HG03439 (cell line): ENCODE data around the gene NBR1.
"Not testable (repeated sequence)": the region's sequence is repeated elsewhere in the genome, so short reads cannot be mapped to it uniquely, and the experiment has no call there.

Source experiments
- ATAC-seq: cut with Tn5 transposase; IDR thresholded peaks from one replicate; pipeline ENCODE4 v1.9.1; 2021; ENCODE audit warnings: mild to moderate bottlenecking, moderate library complexity; ENCODE audit not compliant: unreplicated experiment

The NBR1 gene

DNA sequence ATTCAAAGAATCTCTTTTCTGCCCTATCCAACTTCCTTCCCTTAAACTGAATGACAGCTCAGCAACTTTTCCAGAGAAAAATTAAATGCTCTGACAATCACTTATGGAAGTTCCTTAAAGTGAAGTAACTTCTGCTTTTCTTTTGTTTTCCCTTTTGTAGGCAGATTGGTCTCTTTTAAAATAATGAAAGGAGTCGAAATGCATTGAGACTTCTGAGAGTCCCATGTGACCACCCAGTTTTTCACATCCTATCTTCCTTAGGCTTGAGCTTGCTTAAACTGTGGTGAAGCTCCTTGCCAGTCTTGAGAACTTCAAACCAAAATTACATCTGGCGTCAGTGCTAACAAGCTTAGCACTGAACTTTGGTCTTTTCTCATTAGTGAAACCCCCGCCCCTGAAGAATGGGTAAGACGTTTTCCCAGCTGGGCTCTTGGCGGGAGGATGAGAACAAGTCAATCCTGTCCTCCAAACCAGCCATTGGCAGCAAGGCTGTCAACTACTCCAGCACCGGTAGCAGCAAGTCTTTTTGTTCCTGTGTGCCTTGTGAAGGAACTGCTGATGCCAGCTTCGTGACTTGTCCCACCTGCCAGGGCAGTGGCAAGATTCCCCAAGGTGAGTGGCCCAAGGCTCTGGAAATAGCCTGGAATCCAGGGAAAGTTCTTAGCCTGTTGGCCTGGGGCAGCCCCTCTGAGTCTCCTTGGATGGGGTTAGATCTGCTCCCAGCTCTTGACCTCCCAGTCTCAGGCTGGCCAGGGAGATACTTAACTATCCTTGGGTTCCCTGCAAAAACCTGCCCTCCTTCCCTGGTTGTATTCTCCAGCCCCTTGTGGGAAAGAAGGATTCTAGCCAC lies 41.9 kb downstream of the NBR1 start:
- ATAC-seq = no peak

- no peak for ATAC-seq
These were observed 42.5 kb downstream of the NBR1 start for GRCh38 chr17:43213545-43213944.

- ATAC-seq = no peak
These were observed 44.3 kb downstream of the NBR1 start for GRCh38 chr17:43215341-43215740.

- ATAC-seq = no peak
These were observed 45.4 kb downstream of the NBR1 start for GRCh38 chr17:43216369-43216761.

DNA sequence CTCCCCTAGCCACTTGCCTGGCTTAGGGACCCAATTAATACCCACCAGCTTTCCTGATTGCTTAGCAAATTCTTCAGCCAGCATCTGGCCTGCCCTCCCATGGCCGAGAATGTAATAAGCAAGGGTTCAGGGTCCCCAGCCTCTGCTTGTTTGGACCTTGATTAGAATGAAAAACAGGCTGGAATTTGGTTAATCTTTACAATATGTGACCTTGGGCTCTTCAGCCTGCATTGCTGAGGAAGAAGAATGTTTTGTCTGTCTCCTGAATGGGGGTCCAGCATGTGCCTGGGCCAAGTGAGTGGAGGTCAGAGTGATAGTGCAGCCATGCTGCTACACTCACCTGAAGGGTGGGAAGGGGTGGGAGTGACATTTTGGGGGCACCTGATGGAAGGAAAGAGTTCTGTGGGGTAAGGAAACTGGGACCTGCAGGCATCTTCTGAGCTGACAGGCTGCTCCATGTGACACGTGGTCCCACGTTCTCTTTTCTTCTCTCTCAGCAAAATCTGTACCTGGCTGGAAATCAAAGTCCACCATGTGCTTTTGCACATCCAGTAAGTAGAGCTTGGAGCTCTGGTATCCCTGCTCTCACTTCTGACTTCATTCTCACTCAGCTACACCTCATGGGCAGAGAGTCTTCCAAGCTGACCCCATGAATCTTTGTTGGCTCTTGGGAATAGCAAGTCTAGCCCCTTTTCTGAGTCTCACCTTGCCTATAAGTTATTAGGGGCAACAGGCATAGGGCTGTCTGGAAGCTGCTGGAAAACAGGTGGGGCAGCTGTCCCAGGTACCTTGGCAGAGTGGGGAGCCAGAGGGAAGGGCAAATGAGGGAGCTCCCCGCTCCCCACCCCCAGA lies 46.0 kb downstream of the NBR1 start:
- ATAC-seq = no peak

GRCh38 chr17:43217614-43218087 lies 46.6 kb downstream of the NBR1 start:
- ATAC-seq = no peak

- ATAC-seq = no peak
These were observed 48.0 kb downstream of the NBR1 start for GRCh38 chr17:43219001-43219400.

GRCh38 chr17:43219746-43220380 lies 48.8 kb downstream of the NBR1 start:
- ATAC-seq = no peak

DNA sequence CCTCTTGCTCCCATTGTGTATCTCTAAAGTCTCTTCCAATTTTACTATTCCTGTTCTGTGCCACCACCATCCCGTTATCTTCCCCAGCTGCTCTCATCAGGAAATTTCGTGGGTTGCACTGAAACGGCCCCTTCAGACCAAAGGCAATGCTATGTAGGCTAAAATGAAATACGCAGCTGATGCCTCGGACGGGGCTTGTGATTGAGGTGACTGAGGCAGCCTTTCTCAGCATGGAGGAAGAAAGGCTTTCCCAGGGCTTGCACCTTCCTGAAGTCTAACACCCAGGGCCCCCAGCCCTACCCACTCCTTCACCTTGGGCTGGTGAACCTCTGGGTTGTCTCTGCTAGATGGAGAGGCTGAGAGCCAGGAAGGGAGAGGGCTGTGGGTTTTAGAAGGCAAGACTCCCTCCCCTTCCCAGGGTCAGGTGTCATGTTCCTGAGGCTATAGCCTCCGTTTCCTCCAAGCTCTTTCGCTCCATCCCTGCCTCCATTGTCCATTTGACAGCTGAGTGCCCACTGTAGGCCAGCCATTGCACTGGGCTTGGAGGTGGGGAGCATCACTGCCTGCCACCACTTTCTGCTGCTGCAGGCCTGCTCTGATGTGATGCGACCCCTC lies 49.6 kb downstream of the NBR1 start:
- ATAC-seq = no peak

- no peak for ATAC-seq
These were observed 53.2 kb downstream of the NBR1 start for GRCh38 chr17:43224146-43224705.

DNA sequence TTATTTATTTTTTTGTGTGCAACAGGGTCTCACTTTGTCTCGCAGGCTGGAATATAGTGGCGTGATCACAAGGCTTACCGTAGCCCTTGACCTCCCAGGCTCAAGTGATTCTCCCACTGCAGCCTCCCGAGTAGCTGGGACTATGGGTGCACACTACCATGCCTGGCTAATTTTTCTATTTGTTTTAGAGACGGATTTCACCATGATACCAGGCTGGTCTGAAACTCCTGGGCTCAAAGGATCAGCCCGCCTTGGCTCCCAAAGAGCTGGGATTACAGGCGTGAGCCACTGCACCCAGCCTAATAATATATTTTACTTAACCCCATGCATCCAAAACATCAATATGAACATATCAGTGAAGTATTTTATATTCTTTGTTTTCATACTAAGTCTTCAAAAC lies 55.4 kb downstream of the NBR1 start:
- ATAC-seq = no peak

GRCh38 chr17:43228020-43228782 lies 57.2 kb downstream of the NBR1 start, which contains the start of gene CCDC200:
Gene CCDC200 (minus strand): TSS chr17:43228623. CDS start chr17:43228554, 69 bp downstream.
- ATAC-seq = not testable (repeated sequence)

DNA sequence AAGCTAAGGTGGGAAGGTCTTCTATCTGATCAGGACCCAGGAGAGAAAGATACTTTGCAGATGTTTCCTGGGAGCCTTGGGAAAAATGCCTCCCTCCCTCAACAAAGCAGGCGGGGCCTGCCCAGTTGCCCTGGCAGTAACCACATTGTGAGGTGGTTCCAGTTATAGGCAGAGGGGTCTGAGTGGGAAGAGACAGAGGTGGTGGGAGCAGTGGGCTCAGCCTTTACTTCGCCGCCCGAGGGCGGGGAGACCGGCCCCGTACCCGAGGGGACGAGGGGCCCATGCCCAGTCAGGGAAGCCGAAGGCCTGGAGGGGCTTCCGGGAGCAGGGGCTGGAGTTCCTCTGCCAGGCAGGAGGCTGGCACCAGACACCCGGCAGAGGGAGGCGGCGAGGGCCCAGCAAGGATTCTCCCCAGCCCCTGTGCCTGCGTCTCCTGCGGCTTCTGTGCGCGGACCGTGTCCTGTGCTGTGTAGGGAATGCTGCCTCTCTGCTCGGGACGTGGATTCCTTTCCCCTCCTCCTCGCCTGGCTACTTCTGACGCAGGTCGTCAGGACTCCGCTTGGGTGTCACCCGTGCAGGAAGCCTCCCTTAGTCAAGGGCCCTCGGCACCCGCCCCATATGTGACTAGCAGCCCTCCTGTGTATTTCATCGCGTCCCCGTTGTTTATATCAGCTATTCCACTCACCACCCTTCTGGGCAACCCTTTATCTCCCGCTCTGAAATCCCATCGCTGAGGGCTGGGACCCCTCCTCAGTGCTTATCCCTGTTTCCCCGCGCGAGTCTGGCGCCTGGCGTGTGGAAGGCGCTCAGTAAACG lies 60.4 kb downstream of the NBR1 start:
- not testable (repeated sequence) for ATAC-seq

DNA sequence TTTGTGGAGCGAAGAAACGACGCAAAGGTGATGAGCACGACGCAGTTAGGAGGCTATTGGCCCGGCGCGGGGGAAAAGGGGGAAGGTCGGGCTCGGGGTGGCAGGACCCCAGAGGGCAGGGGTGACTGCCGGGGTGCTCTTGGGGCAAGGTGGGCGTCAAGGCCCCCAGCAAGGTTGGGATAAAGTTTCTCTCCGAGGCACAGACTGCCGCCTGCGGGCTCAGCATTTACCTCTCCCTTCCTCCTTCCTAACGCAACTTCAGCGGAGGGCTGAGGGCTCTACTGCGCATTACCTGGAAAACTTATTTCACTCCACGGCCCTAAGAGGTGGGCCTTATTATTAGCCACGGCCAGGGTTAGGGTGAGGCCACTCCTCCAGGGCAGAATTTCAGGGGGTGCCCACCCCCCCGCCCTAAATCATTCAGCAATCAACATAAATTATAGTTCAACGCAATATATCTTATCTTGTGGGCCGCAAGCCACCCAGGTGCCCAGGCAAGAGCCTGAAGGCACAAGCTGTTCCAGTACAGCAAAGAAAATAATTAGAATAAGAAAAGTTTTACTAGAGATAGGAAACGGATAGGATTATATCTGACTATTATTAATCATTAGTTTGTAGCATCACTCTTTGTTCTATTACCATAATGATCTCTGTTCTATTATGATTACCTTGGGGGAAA lies 61.1 kb downstream of the NBR1 start:
- ATAC-seq = not testable (repeated sequence)

DNA sequence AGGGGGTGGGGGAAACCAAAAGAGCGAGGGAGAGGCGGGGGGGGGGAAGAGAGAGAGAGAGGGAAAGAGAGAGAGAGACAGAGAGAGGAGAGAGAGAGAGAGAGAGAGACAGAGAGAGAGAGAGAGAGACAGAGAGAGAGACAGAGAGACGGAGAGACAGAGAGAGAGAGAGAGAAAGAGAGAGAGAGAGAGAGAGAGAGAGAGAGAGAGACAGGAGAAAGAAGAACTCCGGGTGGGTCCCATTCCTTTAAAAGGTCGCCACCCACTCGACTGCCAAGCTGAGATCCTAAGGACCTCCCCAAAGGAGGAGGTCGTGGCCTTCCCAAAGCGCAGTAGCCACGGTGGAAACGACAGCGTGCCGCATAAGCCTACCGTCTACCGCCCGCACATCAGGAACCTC lies 62.2 kb downstream of the NBR1 start:
- not testable (repeated sequence) for ATAC-seq

GRCh38 chr17:43233877-43234276 lies 62.9 kb downstream of the NBR1 start, which contains the start of gene RNU2-1:
Gene RNU2-1 (minus strand): TSS chr17:43233977.
- ATAC-seq = not testable (repeated sequence)

DNA sequence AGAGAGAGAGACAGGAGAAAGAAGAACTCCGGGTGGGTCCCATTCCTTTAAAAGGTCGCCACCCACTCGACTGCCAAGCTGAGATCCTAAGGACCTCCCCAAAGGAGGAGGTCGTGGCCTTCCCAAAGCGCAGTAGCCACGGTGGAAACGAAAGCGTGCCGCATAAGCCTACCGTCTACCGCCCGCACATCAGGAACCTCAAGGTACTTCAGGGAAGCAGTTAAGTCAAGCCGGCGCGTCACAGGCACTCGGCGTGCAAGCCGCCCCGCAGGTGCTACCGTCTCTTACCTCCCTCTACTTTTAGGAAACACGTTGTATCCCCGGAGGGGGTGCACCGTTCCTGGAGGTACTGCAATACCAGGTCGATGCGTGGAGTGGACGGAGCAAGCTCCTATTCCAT lies 68.6 kb downstream of the NBR1 start:
- ATAC-seq = not testable (repeated sequence)
